Trophoblast cell (in vitro differentiated cells and primary cell): Measurements from ENCODE around the gene MT2A. TPM values are rescaled to one million over a fixed set of nuclear protein-coding genes. Genes with fewer than 3 reads are reported as not detected.

Source experiments
- DNase-seq, 2 donors: peaks; one replicate each; pipeline ENCODE4 v3.0.0-alpha.2; 2016
- H2AFZ ChIP-seq: 2 replicates; pipeline ENCODE4 v1.6.1; 2013; ENCODE audit warnings: low read length, moderate library complexity, mild to moderate bottlenecking; ENCODE audit not compliant: insufficient read depth, poor library complexity
- H2AK5ac ChIP-seq: 2 replicates; pipeline ENCODE4 v1.6.1; 2013; ENCODE audit warnings: mild to moderate bottlenecking, low read length
- H2BK120ac ChIP-seq: 2 replicates; pipeline ENCODE4 v1.6.1; 2013; ENCODE audit warnings: low read length, mild to moderate bottlenecking, moderate library complexity; ENCODE audit not compliant: insufficient read depth, poor library complexity
- H2BK12ac ChIP-seq: 2 replicates; pipeline ENCODE4 v1.6.1; 2013; ENCODE audit warnings: mild to moderate bottlenecking, low read length, moderate library complexity
- H2BK5ac ChIP-seq: 2 replicates; pipeline ENCODE4 v1.6.1; 2013; ENCODE audit warnings: low read length, low read depth, moderate library complexity, mild to moderate bottlenecking; ENCODE audit not compliant: poor library complexity
- H3K14ac ChIP-seq: 2 replicates; pipeline ENCODE4 v1.6.1; 2013; ENCODE audit warnings: mild to moderate bottlenecking, low read length
- H3K18ac ChIP-seq: 2 replicates; pipeline ENCODE4 v1.6.1; 2013; ENCODE audit warnings: mild to moderate bottlenecking, low read length
- H3K23ac ChIP-seq: 2 replicates; pipeline ENCODE4 v1.6.1; 2013; ENCODE audit warnings: low read length
- H3K27ac ChIP-seq: 2 replicates; pipeline ENCODE4 v1.5.1; 2013; ENCODE audit warnings: low read depth, mild to moderate bottlenecking, inconsistent platforms, low read length, moderate library complexity
- H3K27me3 ChIP-seq: 2 replicates; pipeline ENCODE4 v1.6.1; 2013; ENCODE audit warnings: inconsistent platforms, mild to moderate bottlenecking, low read length, moderate library complexity; ENCODE audit not compliant: insufficient read depth
- H3K36me3 ChIP-seq, 2 experiments: 1 replicate in 1 of 2; 2 replicates in 1 of 2; pipeline ENCODE4 v1.6.1; 2013; ENCODE audit warnings: low read length in 2 of 2, mild to moderate bottlenecking in 2 of 2, moderate library complexity in 1 of 2; ENCODE audit not compliant: insufficient read depth in 2 of 2, control insufficient read depth in 1 of 2
- H3K4ac ChIP-seq: 2 replicates; pipeline ENCODE4 v1.6.1; 2013; ENCODE audit warnings: low read depth, mild to moderate bottlenecking, low read length, moderate library complexity
- H3K4me1 ChIP-seq, 2 experiments: 1 replicate in 1 of 2; 2 replicates in 1 of 2; pipeline ENCODE4 v1.6.1; 2013; ENCODE audit warnings: low read length in 2 of 2, mild to moderate bottlenecking in 2 of 2, moderate library complexity in 1 of 2; ENCODE audit not compliant: insufficient read depth in 2 of 2, control insufficient read depth in 1 of 2
- H3K4me2 ChIP-seq: 2 replicates; pipeline ENCODE4 v1.6.1; 2013; ENCODE audit warnings: inconsistent platforms, mild to moderate bottlenecking, low read length, moderate library complexity
- H3K4me3 ChIP-seq: 2 replicates; pipeline ENCODE4 v1.5.1; 2013; ENCODE audit warnings: mild to moderate bottlenecking, low read depth, low read length, inconsistent platforms
- H3K79me1 ChIP-seq: one replicate; pipeline ENCODE4 v1.6.1; 2013; ENCODE audit warnings: low read length
- H3K79me2 ChIP-seq: 2 replicates; pipeline ENCODE4 v1.6.1; 2013; ENCODE audit warnings: low read length, mild to moderate bottlenecking; ENCODE audit not compliant: control insufficient read depth, insufficient read depth, poor library complexity
- H3K9ac ChIP-seq: 2 replicates; pipeline ENCODE4 v1.6.1; 2013; ENCODE audit warnings: mild to moderate bottlenecking, low read length
- H3K9me3 ChIP-seq: 2 replicates; pipeline ENCODE4 v1.6.1; 2013; ENCODE audit warnings: low read depth, mild to moderate bottlenecking, control low read depth, inconsistent platforms, low read length; ENCODE audit not compliant: insufficient read depth
- H4K12ac ChIP-seq: 2 replicates; pipeline ENCODE4 v1.6.1; 2013; ENCODE audit warnings: low read depth, mild to moderate bottlenecking, low read length, moderate library complexity
- H4K8ac ChIP-seq: 2 replicates; pipeline ENCODE4 v1.6.1; 2013; ENCODE audit warnings: low read depth, mild to moderate bottlenecking, low read length, moderate library complexity
- H4K91ac ChIP-seq: one replicate; pipeline ENCODE4 v1.6.1; 2013; ENCODE audit warnings: low read depth, mild to moderate bottlenecking, low read length, moderate library complexity
- WGBS: extraction: QIAGEN DNeasy Blood & Tissue Kit; methylation state at CpG from one replicate; pipeline ENCODE4 v1.1.7; 2013; ENCODE audit warnings: missing lambda C conversion rate; ENCODE audit not compliant: insufficient read length, insufficient coverage; ENCODE audit errors: extremely low coverage; 5-methylcytosine and 5-hydroxymethylcytosine counted together
- polyA plus RNA-seq: library from polyadenylated mRNA; stranded (reverse); fragments of 200-250 nt; gene quantifications from 2 replicates; pipeline ENCODE4 v1.2.3, GENCODE V29; 2013

The MT2A gene
- polyA plus RNA-seq, result 236 and 279 TPM in 2 replicates

DNA sequence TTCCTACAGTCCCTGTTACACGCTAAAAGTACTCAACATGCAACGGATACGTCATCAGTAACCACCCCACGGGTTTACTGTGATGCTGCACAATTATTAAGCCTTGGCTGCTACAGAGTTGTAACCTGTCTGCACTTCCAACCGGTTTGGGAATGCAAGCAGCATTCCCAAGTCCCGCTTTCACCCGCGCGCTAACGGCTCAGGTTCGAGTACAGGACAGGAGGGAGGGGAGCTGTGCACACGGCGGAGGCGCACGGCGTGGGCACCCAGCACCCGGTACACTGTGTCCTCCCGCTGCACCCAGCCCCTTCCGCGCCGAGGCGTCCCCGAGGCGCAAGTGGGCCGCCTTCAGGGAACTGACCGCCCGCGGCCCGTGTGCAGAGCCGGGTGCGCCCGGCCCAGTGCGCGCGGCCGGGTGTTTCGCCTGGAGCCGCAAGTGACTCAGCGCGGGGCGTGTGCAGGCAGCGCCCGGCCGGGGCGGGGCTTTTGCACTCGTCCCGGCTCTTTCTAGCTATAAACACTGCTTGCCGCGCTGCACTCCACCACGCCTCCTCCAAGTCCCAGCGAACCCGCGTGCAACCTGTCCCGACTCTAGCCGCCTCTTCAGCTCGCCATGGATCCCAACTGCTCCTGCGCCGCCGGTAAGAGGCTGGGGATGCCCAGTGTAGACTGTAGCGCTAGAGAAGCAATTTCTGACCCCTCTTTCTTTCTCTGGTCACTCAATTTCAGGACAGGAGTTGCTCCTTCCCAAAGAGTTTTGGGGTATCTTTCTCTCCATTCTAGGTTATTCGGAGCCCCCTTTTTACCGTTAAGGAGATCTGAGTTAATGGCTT is at the start of gene MT2A:
MT2A (plus strand) TSS at position 542 of the 833 bp plus-strand sequence; CDS start at position 614, 72 bp downstream.
- no peaks in the 10 kb centered on the region for H3K36me3 ChIP-seq
- no peak within 1 kb of the TSS for H3K9ac ChIP-seq
- DNase-seq, result peak; percentile 99
- peak within 1 kb of the TSS; percentile 65 for H3K14ac ChIP-seq
- H2AFZ ChIP-seq, result peak within 1 kb of the TSS; percentile 69
- H4K91ac ChIP-seq, result peak within 1 kb of the TSS; percentile 87
- no peak within 1 kb of the TSS for H3K4ac ChIP-seq
- no peaks in the 10 kb centered on the region for H3K79me2 ChIP-seq
- peak within 1 kb of the TSS; percentile 62 for H2BK12ac ChIP-seq
- H3K79me1 ChIP-seq, result peaks cover 11% of the 10 kb centered on the region
- no peak within 1 kb of the TSS for H2BK5ac ChIP-seq
- H2BK120ac ChIP-seq, result peak within 1 kb of the TSS; percentile 50
- peak within 1 kb of the TSS; percentile 77 for H3K4me2 ChIP-seq
- no peaks in the 10 kb centered on the region for H3K9me3 ChIP-seq
- H3K18ac ChIP-seq, result peak within 1 kb of the TSS; percentile 53
- H2AK5ac ChIP-seq, result peak within 1 kb of the TSS; percentile 13
- H3K23ac ChIP-seq, result no peak within 1 kb of the TSS
- H3K27me3 ChIP-seq, result peaks cover 3% of the 10 kb centered on the region
- peak within 1 kb of the TSS; percentile 67 for H3K4me3 ChIP-seq
- H4K12ac ChIP-seq, result no peak within 1 kb of the TSS
- peak within 1 kb of the TSS; percentile 23 for H3K27ac ChIP-seq
- H4K8ac ChIP-seq, result peak within 1 kb of the TSS; percentile 79
- H3K4me1 ChIP-seq, result peaks cover 27 to 31% of the 10 kb centered on the region in 2 experiments
- no CpG with 5 or more reads among the region's 62 CpGs for WGBS

DNA sequence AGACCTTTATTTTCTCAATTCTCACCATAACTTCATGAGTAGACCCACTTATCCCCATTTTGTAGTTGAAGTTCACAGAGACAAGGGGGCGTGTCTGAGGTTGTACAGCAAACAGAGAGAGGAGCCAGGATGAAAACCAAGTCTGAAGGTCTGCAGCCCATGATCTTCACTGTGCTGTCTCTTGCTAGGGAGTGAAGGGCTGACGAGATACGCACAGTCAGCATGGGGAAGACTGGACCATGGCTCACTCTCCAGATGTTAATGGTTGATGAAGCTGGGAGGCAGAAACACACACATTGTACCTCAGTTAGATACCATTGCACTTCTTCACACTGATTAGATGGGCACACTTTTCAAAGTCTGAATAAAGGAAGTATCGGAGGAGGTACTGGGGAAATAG is 49.3 kb upstream of the MT2A start:
- no peak overlapping the region for H3K4ac ChIP-seq
- no peak overlapping the region for H3K4me2 ChIP-seq
- WGBS, result no CpG with 5 or more reads among the region's 4 CpGs

DNA sequence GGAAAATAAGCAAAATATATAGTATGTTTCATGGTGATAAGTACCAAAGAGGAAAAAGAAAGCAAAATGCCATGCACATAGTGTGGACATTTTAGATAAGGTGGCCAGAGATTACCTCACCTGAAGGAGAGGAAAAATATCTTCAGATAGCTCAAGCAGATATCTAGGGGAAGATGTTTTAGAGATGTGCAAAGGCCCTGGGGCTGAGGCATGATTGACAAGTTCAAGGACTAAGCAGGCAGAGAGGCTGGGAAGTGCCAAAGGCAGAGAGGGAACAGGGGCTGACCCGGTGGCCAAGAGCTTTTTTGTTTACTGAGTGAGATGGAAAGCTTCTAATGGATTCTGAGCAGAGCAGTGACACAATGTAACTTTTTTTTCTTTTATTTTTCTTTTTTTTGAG is 47.9 kb upstream of the MT2A start:
- Histone ChIP-seq H2AK5ac (no peak overlapping the region), H3K23ac (no peak overlapping the region), H3K14ac (no peak overlapping the region), H3K18ac (no peak overlapping the region), H3K4me2 (no peak overlapping the region), H2BK12ac (no peak overlapping the region), H3K9me3 (peaks cover 4% of the 10 kb centered on the region), H2BK120ac (no peak overlapping the region), H3K27ac (no peak overlapping the region), H3K9ac (no peak overlapping the region), H2BK5ac (no peak overlapping the region), H3K4me1 (no peaks in the 10 kb centered on the region), H3K4ac (no peak overlapping the region), H2AFZ (no peak overlapping the region), H3K79me2 (no peaks in the 10 kb centered on the region), H3K4me3 (no peak overlapping the region), H4K8ac (no peak overlapping the region), H3K27me3 (no peaks in the 10 kb centered on the region), H3K36me3 (no peaks in the 10 kb centered on the region), H4K91ac (no peak overlapping the region), H4K12ac (no peak overlapping the region), H3K79me1 (no peaks in the 10 kb centered on the region)
- peak; percentile 84 to 90 for DNase-seq
- no CpG with 5 or more reads among the region's 1 CpG for WGBS

More for the DNA sequence above, 49.3 kb upstream of the MT2A start:
- DNase-seq, result no peak
- H3K18ac ChIP-seq, result no peak overlapping the region
- no peak overlapping the region for H2BK12ac ChIP-seq
- no peaks in the 10 kb centered on the region for H3K79me2 ChIP-seq
- no peak overlapping the region for H4K91ac ChIP-seq
- no peak overlapping the region for H2AFZ ChIP-seq
- H3K9me3 ChIP-seq, result no peaks in the 10 kb centered on the region
- H2BK5ac ChIP-seq, result no peak overlapping the region
- H4K12ac ChIP-seq, result no peak overlapping the region
- H3K36me3 ChIP-seq, result no peaks in the 10 kb centered on the region
- H3K9ac ChIP-seq, result no peak overlapping the region
- no peak overlapping the region for H3K23ac ChIP-seq
- H3K27me3 ChIP-seq, result no peaks in the 10 kb centered on the region
- H3K4me3 ChIP-seq, result no peak overlapping the region
- H4K8ac ChIP-seq, result no peak overlapping the region
- no peak overlapping the region for H3K27ac ChIP-seq
- no peaks in the 10 kb centered on the region for H3K4me1 ChIP-seq
- no peak overlapping the region for H2AK5ac ChIP-seq
- H3K14ac ChIP-seq, result no peak overlapping the region
- H2BK120ac ChIP-seq, result no peak overlapping the region
- no peaks in the 10 kb centered on the region for H3K79me1 ChIP-seq

DNA sequence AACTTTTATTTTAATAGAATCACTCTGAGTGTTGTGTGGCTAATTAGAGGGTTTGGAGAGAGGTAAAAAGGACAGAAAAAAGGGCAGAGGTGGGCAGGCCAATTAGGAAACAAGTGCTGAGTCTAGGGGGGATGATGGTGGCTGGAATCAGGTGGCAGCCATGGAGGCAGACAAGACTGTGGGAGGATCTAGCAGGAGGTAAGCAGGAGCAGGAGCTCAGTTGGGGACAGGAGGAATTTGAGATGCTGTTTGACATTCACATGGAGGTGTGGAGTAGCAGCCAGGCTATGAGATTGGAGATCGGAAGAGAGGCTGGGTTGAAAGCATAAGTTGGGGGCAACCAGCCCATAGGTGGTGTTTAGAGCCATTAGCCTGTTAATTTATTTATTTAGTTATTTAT is 47.3 kb upstream of the MT2A start:
- H3K9ac ChIP-seq, result no peak overlapping the region
- H2AK5ac ChIP-seq, result no peak overlapping the region
- no peak overlapping the region for H3K18ac ChIP-seq
- H2BK12ac ChIP-seq, result no peak overlapping the region
- no peak overlapping the region for H3K4me3 ChIP-seq
- H4K12ac ChIP-seq, result no peak overlapping the region
- no peaks in the 10 kb centered on the region for H3K27me3 ChIP-seq
- H3K4ac ChIP-seq, result no peak overlapping the region
- no peak overlapping the region for H3K27ac ChIP-seq
- H2AFZ ChIP-seq, result no peak overlapping the region
- no peak overlapping the region for H2BK120ac ChIP-seq
- DNase-seq, result no peak
- no peak overlapping the region for H3K4me2 ChIP-seq
- no peaks in the 10 kb centered on the region for H3K79me1 ChIP-seq
- no peaks in the 10 kb centered on the region for H3K36me3 ChIP-seq
- H4K91ac ChIP-seq, result no peak overlapping the region
- no peaks in the 10 kb centered on the region for H3K79me2 ChIP-seq
- H2BK5ac ChIP-seq, result no peak overlapping the region
- H3K4me1 ChIP-seq, result no peaks in the 10 kb centered on the region
- H3K23ac ChIP-seq, result peak overlapping the region; percentile 93
- no peak overlapping the region for H3K14ac ChIP-seq
- H4K8ac ChIP-seq, result no peak overlapping the region
- no CpG with 5 or more reads among the region's 1 CpG for WGBS
- H3K9me3 ChIP-seq, result peaks cover 4% of the 10 kb centered on the region
